Right atrium auricular region (tissue), 2 donors: Measurements from ENCODE around the gene THSD8. TPM values are rescaled to one million over a fixed set of nuclear protein-coding genes. Genes with fewer than 3 reads are reported as not detected.
"Not testable (repeated sequence)": the region's sequence is repeated elsewhere in the genome, so short reads cannot be mapped to it uniquely, and the experiment has no call there.

Experiments
- DNase-seq: peaks from one replicate; pipeline ENCODE4 v3.0.0-alpha.2; 2019; ENCODE audit warnings: low spot score
- H3K27ac ChIP-seq, 2 donors: fragments of 200-600 bp; sonication (generic); 1 replicate in 1 of 2; 2 replicates in 1 of 2; pipeline ENCODE4 v1.5.1; 2016 to 2019
- H3K27me3 ChIP-seq, 2 donors: fragments of 200-600 bp; sonication (generic); one replicate each; pipeline versions ENCODE4 v1.5.1 to v1.6.0; 2017 to 2019
- H3K36me3 ChIP-seq: fragments of 200-600 bp; sonication (generic); one replicate; pipeline ENCODE4 v1.5.1; 2016
- H3K4me1 ChIP-seq, 2 donors: fragments of 200-600 bp; sonication (generic); one replicate each; pipeline versions ENCODE4 v1.5.1 to v1.6.0; 2017 to 2019
- H3K4me3 ChIP-seq, 2 donors: fragments of 200-600 bp; sonication (generic); 1 replicate in 1 of 2; 2 replicates in 1 of 2; pipeline ENCODE4 v1.5.1; 2017 to 2019; ENCODE audit warnings: mild to moderate bottlenecking in 1 of 2, moderate library complexity in 1 of 2
- H3K9me3 ChIP-seq, 2 donors: fragments of 200-600 bp; sonication (generic); one replicate each; pipeline ENCODE4 v1.5.1; 2019
- total RNA-seq, 2 donors: library from RNA; depleted of rRNA; stranded (reverse); fragments of >200 nt; gene quantifications; one replicate each; pipeline ENCODE4 v1.1.0, GENCODE V29; 2016
- TF ChIP-seq, protein P1 (sequence below), 2 donors: fragments of 200-600 bp; sonication (generic); IDR thresholded peaks; one replicate each; pipeline ENCODE4 v1.5.1; 2019; ENCODE audit warnings: antibody characterized with exemption in 2 of 2

THSD8 gene
- total RNA-seq, 2 donors from 2014 or later, result not detected

DNA sequence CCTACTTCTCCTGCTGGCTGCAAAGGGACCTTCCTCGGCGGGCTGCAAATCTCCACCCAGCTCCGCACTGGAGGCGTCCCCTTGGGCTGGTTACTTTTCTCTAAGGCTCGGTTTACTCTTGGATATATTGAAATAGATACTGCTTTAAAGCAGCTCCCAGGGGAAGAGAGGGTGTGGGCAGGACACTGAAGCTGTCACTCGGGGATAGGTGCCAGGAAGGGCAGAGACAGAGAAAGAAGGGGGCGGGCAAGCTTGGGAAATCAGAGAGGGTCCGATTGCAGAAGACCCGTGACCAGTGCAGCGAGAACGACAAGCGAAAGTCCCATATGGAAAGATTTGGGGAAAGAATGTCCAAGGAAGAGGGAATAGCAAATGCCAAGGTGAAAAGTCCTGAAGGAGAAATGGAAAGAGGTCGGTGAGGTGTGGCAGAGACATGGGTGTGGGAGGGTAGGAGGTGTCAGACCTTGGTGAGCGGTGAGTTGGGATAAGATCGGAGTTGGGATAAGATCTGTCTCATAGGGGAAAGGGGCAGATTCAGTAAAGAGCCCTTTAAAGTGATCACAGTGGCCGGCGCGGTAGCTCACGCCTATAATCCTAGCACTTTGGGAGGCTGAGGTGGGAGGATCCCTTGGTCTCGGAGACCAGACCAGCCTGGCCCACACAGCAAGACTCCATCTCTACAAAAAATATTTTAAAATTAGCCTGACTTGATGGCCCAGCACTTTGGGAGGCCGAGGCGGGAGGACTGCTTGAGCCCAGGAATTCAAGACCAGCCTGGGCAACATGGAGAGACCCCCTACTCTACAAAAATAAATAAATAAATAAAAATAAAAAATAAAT lies 618 bp downstream of the THSD8 start:
- DNase-seq, result no peak
- Histone ChIP-seq H3K4me1 (peaks cover 0 to 37% of the 10 kb centered on the region in 2 donors), H3K9me3 (no peaks in the 10 kb centered on the region), H3K27me3 (no peaks in the 10 kb centered on the region), H3K36me3 (peaks cover 18% of the 10 kb centered on the region), H3K4me3 (peak overlapping the region; percentile 74 to 82), H3K27ac (peak overlapping the region; percentile 84 to 85)
- TF ChIP-seq, protein P1, sequence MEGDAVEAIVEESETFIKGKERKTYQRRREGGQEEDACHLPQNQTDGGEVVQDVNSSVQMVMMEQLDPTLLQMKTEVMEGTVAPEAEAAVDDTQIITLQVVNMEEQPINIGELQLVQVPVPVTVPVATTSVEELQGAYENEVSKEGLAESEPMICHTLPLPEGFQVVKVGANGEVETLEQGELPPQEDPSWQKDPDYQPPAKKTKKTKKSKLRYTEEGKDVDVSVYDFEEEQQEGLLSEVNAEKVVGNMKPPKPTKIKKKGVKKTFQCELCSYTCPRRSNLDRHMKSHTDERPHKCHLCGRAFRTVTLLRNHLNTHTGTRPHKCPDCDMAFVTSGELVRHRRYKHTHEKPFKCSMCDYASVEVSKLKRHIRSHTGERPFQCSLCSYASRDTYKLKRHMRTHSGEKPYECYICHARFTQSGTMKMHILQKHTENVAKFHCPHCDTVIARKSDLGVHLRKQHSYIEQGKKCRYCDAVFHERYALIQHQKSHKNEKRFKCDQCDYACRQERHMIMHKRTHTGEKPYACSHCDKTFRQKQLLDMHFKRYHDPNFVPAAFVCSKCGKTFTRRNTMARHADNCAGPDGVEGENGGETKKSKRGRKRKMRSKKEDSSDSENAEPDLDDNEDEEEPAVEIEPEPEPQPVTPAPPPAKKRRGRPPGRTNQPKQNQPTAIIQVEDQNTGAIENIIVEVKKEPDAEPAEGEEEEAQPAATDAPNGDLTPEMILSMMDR (IDR thresholded peaks at IDR 0.05), result no peak

DNA sequence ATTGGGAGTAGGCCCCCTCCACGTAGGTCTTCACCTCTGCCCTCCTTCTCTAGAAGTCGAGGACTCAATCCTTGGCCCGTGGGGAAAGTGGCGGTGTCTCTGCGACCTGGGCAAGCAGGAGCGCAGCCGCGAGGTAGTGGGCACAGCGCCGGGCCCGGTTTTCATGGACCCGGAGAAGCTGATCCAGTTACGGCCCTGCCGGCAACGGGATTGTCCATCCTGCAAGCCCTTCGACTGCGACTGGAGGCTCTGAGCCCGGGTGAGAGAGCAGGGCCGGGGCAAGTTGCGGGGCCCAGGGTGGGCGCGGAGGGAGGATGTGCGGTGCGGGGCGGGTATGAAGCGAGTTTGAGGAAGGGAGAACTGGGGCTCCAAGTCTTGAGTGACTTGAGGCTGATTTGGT lies 2.2 kb downstream of the THSD8 start:
- Histone ChIP-seq H3K4me3 (no peak overlapping the region), H3K36me3 (peaks cover 13% of the 10 kb centered on the region), H3K27ac (no peak overlapping the region), H3K27me3 (no peaks in the 10 kb centered on the region), H3K9me3 (no peaks in the 10 kb centered on the region), H3K4me1 (peaks cover 0 to 37% of the 10 kb centered on the region in 2 donors)
- TF ChIP-seq, protein P1 (IDR thresholded peaks at IDR 0.05), result no peak
- no peak for DNase-seq

DNA sequence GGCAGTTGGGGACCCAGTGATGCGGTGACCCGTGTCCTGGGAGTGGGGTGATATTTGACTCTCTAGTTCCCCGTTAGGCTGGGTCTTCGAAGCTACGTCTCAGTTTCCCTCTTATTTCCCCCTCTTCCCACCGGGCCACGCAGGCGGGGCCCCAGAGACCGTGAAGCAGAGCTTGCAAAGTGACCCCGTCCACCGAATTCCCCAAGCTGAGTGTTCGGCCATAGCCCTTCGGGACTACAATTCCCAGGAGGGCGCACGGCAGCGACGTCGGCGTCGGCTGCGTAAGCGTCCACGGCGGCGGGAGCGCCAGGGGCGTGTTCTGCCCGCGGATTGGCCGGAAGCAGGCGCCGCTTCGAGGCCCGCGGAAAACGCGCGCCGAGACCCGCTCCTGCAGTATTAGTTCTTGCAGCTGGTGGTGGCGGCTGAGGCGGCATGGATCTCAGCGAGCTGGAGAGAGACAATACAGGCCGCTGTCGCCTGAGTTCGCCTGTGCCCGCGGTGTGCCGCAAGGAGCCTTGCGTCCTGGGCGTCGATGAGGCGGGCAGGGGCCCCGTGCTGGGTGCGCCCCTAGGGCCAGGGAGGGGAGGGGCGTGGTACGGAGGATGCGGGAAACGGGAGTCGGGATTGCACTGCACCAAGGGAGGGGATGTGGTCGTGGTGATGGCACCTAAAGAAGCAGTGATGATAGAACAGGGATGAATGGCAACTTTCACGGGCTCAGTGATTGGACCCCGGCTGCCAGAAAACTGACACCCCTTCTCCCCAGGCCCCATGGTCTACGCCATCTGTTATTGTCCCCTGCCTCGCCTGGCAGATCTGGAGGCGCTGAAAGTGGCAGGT lies 4.6 kb downstream of the THSD8 start, which contains the start of gene RNASEH2A:
Gene RNASEH2A (plus strand): TSS at position 343 of the 840 bp plus-strand sequence. CDS start 90 bp downstream, at position 433.
- no peaks in the 10 kb centered on the region for H3K36me3 ChIP-seq
- H3K27ac ChIP-seq, result peak within 1 kb of the TSS; percentile 49 to 54
- peak; percentile 88 for DNase-seq
- TF ChIP-seq, protein P1 (IDR thresholded peaks at IDR 0.05), result peak in 1 of 2 donors; percentile 31
- H3K4me3 ChIP-seq, result peak within 1 kb of the TSS; percentile 48 to 59
- H3K9me3 ChIP-seq, result no peaks in the 10 kb centered on the region
- H3K4me1 ChIP-seq, result peaks cover 0 to 21% of the 10 kb centered on the region in 2 donors
- no peaks in the 10 kb centered on the region for H3K27me3 ChIP-seq

DNA sequence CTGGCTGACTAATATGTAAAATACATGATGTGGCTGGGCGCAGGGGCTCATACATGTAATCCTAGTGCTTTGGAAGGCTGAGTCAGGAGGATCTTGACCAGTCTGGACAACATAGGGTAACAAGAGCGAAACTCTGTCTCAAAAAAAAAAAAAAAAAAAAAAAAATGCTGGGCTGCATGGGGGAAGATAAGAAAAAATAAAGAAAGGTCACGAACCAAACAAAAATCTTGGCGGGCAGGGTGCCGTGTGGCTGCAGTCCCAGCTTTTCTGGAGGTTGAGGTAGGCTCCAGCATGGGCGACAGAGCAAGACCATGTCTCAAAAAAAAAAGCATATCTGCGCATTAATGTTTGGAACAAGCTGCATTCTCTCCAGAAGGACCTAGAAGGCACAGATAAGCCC lies 13.2 kb downstream of the THSD8 start:
- no peaks in the 10 kb centered on the region for H3K4me1 ChIP-seq
- no peak overlapping the region for H3K4me3 ChIP-seq
- no peak for DNase-seq
- no peaks in the 10 kb centered on the region for H3K36me3 ChIP-seq
- H3K27ac ChIP-seq, result no peak overlapping the region
- TF ChIP-seq, protein P1 (IDR thresholded peaks at IDR 0.05), result no peak
- no peaks in the 10 kb centered on the region for H3K27me3 ChIP-seq
- H3K9me3 ChIP-seq, result no peaks in the 10 kb centered on the region

DNA sequence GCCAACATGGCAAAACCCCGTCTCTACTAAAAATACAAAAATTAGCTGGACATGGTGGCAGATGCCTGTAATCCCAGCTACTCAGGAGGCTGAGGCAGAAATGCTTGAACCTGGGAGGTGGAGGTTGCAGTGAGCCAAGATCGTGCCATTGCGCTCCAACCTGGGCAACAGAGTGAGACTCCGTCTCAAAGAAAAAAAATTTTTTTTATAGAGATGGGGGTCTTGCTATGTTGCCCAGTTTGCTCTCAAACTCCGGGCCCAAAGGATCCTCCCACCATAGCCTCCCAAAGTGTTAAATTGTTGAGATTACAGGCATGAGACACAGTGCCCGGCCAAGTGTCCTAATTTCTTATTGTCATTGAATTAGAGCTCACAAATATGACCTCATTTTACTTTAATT lies 15.3 kb downstream of the THSD8 start:
- not testable (repeated sequence) for H3K27me3 ChIP-seq, H3K4me3 ChIP-seq, H3K36me3 ChIP-seq, H3K27ac ChIP-seq, H3K9me3 ChIP-seq, H3K4me1 ChIP-seq, DNase-seq

DNA sequence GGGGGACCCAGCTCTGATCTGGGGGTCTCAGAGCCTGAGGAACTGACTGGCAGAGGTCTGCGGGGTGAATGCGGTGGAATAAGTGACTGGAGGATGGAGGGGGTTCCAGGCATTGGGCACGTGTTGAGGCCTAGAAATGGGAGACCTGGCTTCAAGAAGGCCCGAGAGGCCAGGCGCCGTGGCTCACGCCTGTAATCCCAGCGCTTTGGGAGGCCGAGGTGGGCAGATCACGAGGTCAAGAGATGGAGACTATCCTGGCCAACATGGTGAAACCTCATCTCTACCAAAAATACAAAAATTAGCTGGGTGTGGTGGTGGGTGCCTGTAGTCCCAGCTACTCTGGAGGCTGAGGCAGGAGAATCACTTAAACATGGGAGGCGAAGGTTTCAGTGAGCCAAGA lies 15.9 kb downstream of the THSD8 start:
- H3K4me1 ChIP-seq, DNase-seq, H3K27ac ChIP-seq, H3K4me3 ChIP-seq, H3K36me3 ChIP-seq, H3K9me3 ChIP-seq, H3K27me3 ChIP-seq: not testable (repeated sequence)
